Suppressor macrophage treated with lipopolysaccharide for 1 hour (primary cell): Measurements from ENCODE around the gene ANKRD13A.
"Not testable (repeated sequence)": the region's sequence is repeated elsewhere in the genome, so short reads cannot be mapped to it uniquely, and the experiment has no call there.

ENCODE experiments used
- DNase-seq, 3 donors: peaks; one replicate each; pipeline ENCODE4 v3.0.0-alpha.2; 2020 to 2022

ANKRD13A gene

GRCh38 chr12:110008681-110009398 is 9.6 kb downstream of the ANKRD13A start:
- DNase-seq, result not testable (repeated sequence)

GRCh38 chr12:110010853-110011723 is 11.9 kb downstream of the ANKRD13A start:
- peak; percentile 27 to 59 (median 45) for DNase-seq

- peak in 2 of 3 donors; percentile 29 to 38 for DNase-seq
Observed at GRCh38 chr12:110012137-110012536, 12.9 kb downstream of the ANKRD13A start.

GRCh38 chr12:110012659-110013058 is 13.4 kb downstream of the ANKRD13A start:
- DNase-seq, result no peak

- DNase-seq, result peak; percentile 67 to 84 (median 74)
Observed at GRCh38 chr12:110015132-110015531, 15.9 kb downstream of the ANKRD13A start.

GRCh38 chr12:110020956-110021355 is 21.7 kb downstream of the ANKRD13A start:
- no peak for DNase-seq

GRCh38 chr12:110023059-110023980 is 24.1 kb downstream of the ANKRD13A start:
- no peak for DNase-seq

- no peak for DNase-seq
Observed at GRCh38 chr12:110024051-110024450, 24.8 kb downstream of the ANKRD13A start.

GRCh38 chr12:110028323-110028722 is 29.1 kb downstream of the ANKRD13A start:
- no peak for DNase-seq

- DNase-seq, result peak; percentile 60 to 74 (median 65)
Observed at GRCh38 chr12:110029290-110029815, 30.1 kb downstream of the ANKRD13A start.

GRCh38 chr12:110033888-110034287 is 34.7 kb downstream of the ANKRD13A start:
- DNase-seq, result no peak

- no peak for DNase-seq
Observed at GRCh38 chr12:110035534-110036104, 36.4 kb downstream of the ANKRD13A start.

- no peak for DNase-seq
Observed at GRCh38 chr12:110037315-110037714, 38.1 kb downstream of the ANKRD13A start.

- no peak for DNase-seq
Observed at GRCh38 chr12:110038741-110039084, 39.5 kb downstream of the ANKRD13A start.

GRCh38 chr12:110039085-110039807 is 40.0 kb downstream of the ANKRD13A start:
- peak; percentile 60 to 78 (median 72) for DNase-seq

GRCh38 chr12:110042264-110042663 is 43.0 kb downstream of the ANKRD13A start:
- no peak for DNase-seq

GRCh38 chr12:110046451-110047187 is 47.4 kb downstream of the ANKRD13A start:
- no peak for DNase-seq

GRCh38 chr12:110047297-110047940 is 48.2 kb downstream of the ANKRD13A start:
- DNase-seq, result no peak

- peak; percentile 96 to 99 (median 97) for DNase-seq
Observed at GRCh38 chr12:110048242-110049027, 49.2 kb downstream of the ANKRD13A start, which contains the start of gene C12orf76. Gene C12orf76 (minus strand): TSS chr12:110048522. CDS start chr12:110048495, 27 bp downstream.
